B cell (primary cell): ENCODE measurements around the gene TMSB15C. TPM values are rescaled to one million over a fixed set of nuclear protein-coding genes. Genes with fewer than 3 reads are reported as not detected.
"Not testable (repeated sequence)": the region's sequence is repeated elsewhere in the genome, so short reads cannot be mapped to it uniquely, and the experiment has no call there.

Experiments used
- ATAC-seq: fragments of 200-7000 bp; cut with Tn5 transposase; one replicate; pipeline ENCODE4 v1.10.0; 2021; ENCODE audit warnings: low read depth, mild to moderate bottlenecking, moderate number of reproducible peaks, moderate library complexity
- CTCF ChIA-PET: fragments of 350-600 bp; sonication (Branson Sonifier 250); formaldehyde crosslinking; loops from one replicate; lab custom pipeline; 2021; ENCODE audit warnings: antibody characterized with exemption, inconsistent platforms; lab: Charles Lee
- POLR2A ChIA-PET: fragments of 350-600 bp; sonication (Branson Sonifier 250); formaldehyde crosslinking; loops from one replicate; lab custom pipeline; 2021; ENCODE audit warnings: antibody characterized with exemption; lab: Charles Lee
- DNase-seq: peaks from one replicate; pipeline ENCODE4 v3.0.0; 2013
- H2AFZ ChIP-seq: 2 replicates; pipeline ENCODE4 v1.6.1; 2012; ENCODE audit warnings: mild to moderate bottlenecking, low read depth, low read length; ENCODE audit not compliant: insufficient read depth, poor library complexity, severe bottlenecking
- H3K27ac ChIP-seq, 2 donors: 1 replicate in 1 of 2; 2 replicates in 1 of 2; pipeline ENCODE4 v1.5.1; 2012 to 2013; ENCODE audit warnings: low read length in 2 of 2, mild to moderate bottlenecking in 2 of 2, moderate library complexity in 1 of 2
- H3K27me3 ChIP-seq, 4 experiments: fragments of 200-600 bp in 1 of 4; sonication (generic) in 1 of 4; replicated peaks in 1 of 4; 1 replicate in 2 of 4; 2 replicates in 2 of 4; pipeline versions ENCODE4 v1.6.1 to v1.7.0; 2013 to 2016; ENCODE audit warnings: low read length in 3 of 4, mild to moderate bottlenecking in 2 of 4, mixed read lengths in 1 of 4, moderate library complexity in 1 of 4; ENCODE audit not compliant: insufficient read depth in 4 of 4, control insufficient read depth in 3 of 4; ENCODE audit errors: control extremely low read depth in 1 of 4
- H3K36me3 ChIP-seq, 2 experiments: replicated peaks in 1 of 2; 1 replicate in 1 of 2; 2 replicates in 1 of 2; pipeline versions ENCODE4 v1.6.1 to v1.7.1; 2013; ENCODE audit warnings: low read length in 1 of 2; ENCODE audit not compliant: insufficient read depth in 2 of 2, control insufficient read depth in 1 of 2; ENCODE audit errors: control extremely low read depth in 1 of 2, extremely low read depth in 1 of 2
- H3K4me1 ChIP-seq, 2 donors: fragments of 200-600 bp in 1 of 2; sonication (generic) in 1 of 2; 1 replicate in 1 of 2; 2 replicates in 1 of 2; pipeline versions ENCODE4 v1.5.1 to v1.6.1; 2013 to 2017; ENCODE audit warnings: low read length in 2 of 2; ENCODE audit not compliant: control insufficient read depth in 2 of 2, insufficient read depth in 2 of 2
- H3K4me2 ChIP-seq: replicated peaks from 2 replicates; pipeline ENCODE3; 2012; ENCODE audit warnings: mild to moderate bottlenecking, low read depth, low read length; ENCODE audit not compliant: poor library complexity, severe bottlenecking
- H3K4me3 ChIP-seq, 5 experiments: fragments of 200-600 bp in 1 of 5; sonication (generic) in 1 of 5; 1 replicate in 3 of 5; 2 replicates in 2 of 5; pipeline versions ENCODE4 v1.5.1 to v1.7.0; 2011 to 2016; ENCODE audit warnings: low read length in 4 of 5, mild to moderate bottlenecking in 4 of 5, low read depth in 2 of 5, control low read depth in 1 of 5, moderate library complexity in 1 of 5; ENCODE audit not compliant: insufficient read depth in 1 of 5; ENCODE audit errors: control extremely low read depth in 1 of 5, extremely low read depth in 1 of 5
- H3K79me2 ChIP-seq: fragments of 200-600 bp; sonication (generic); one replicate; pipeline ENCODE4 v1.6.0; 2016; ENCODE audit warnings: low read length; ENCODE audit not compliant: control insufficient read depth, insufficient read depth
- H3K9ac ChIP-seq: fragments of 200-600 bp; sonication (generic); 2 replicates; pipeline ENCODE4 v1.6.1; 2017; ENCODE audit warnings: mild to moderate bottlenecking, low read length, moderate library complexity
- H3K9me3 ChIP-seq, 3 donors: one replicate each; pipeline versions ENCODE4 v1.6.1 to v1.7.1; 2013; ENCODE audit warnings: low read length in 2 of 3; ENCODE audit not compliant: control insufficient read depth in 2 of 3, insufficient read depth in 1 of 3; ENCODE audit errors: control extremely low read depth in 1 of 3
- H4K20me1 ChIP-seq: 2 replicates; pipeline ENCODE4 v1.6.0; 2012; ENCODE audit warnings: mild to moderate bottlenecking, low read length; ENCODE audit not compliant: insufficient read depth, control insufficient read depth, poor library complexity, severe bottlenecking
- H3K27ac Mint-ChIP-seq: one replicate; pipeline ENCODE4 v1.8.0; 2021; ENCODE audit warnings: mixed read lengths
- H3K27me3 Mint-ChIP-seq: one replicate; pipeline ENCODE4 v1.8.0; 2021; ENCODE audit warnings: mixed read lengths
- H3K4me1 Mint-ChIP-seq: one replicate; pipeline ENCODE4 v1.8.0; 2021; ENCODE audit warnings: mixed read lengths
- H3K4me3 Mint-ChIP-seq: one replicate; pipeline ENCODE4 v1.8.0; 2021; ENCODE audit warnings: mixed read lengths
- H3K9me3 Mint-ChIP-seq: one replicate; pipeline ENCODE4 v1.8.0; 2022; ENCODE audit warnings: mixed read lengths; ENCODE audit not compliant: insufficient read depth
- CTCF ChIP-seq: fragments of 200-600 bp; IDR thresholded peaks from one replicate; pipeline ENCODE4 v1.8.0; 2022; ENCODE audit warnings: antibody characterized with exemption, mild to moderate bottlenecking
- EZH2 ChIP-seq: IDR thresholded peaks from 2 replicates; pipeline ENCODE4 v1.6.1; 2012; ENCODE audit warnings: borderline replicate concordance, low read depth, mild to moderate bottlenecking, moderate library complexity, low read length; ENCODE audit not compliant: insufficient read depth, poor library complexity, severe bottlenecking
- WGBS: methylation state at CpG from one replicate; pipeline ENCODE4 v1.1.5; 2013; ENCODE audit warnings: missing lambda C conversion rate; ENCODE audit not compliant: insufficient coverage; 5-methylcytosine and 5-hydroxymethylcytosine counted together
- intact Hi-C: fragments of 100-400 bp; cut with micrococcal nuclease; formaldehyde crosslinking; loops from one replicate; pipeline ENCODE4 v1.10.0; 2022
- polyA plus RNA-seq: library from polyadenylated mRNA; depleted of rRNA; stranded (reverse); fragments of >200 nt; gene quantifications from 2 replicates; pipeline ENCODE4 v1.2.3, GENCODE V29; 2012
- total RNA-seq, 2 donors: library from RNA; stranded (reverse); fragments of 120-200 nt in 1 of 2; gene quantifications; 1 replicate in 1 of 2; 2 replicates in 1 of 2; pipeline versions ENCODE4 v1.2.3 to v1.2.4, GENCODE V29; 2013 to 2022

Gene TMSB15C
- total and polyA plus RNA-seq, 2 donors (not counting 1 experiment from before 2014, with no cell fraction given) = 1.1 to 4.5 TPM

GRCh38 chrX:104084063-104084462 is 8.0 kb upstream of the TMSB15C start:
- H2AFZ ChIP-seq = no peak overlapping the region
- no peaks in the 10 kb centered on the region for H3K27me3 ChIP-seq
- Mint-ChIP-seq H3K4me3 (no peak overlapping the region), H3K4me1 (no peaks in the 10 kb centered on the region), H3K27ac (no peak overlapping the region), H3K9me3 (no peaks in the 10 kb centered on the region), H3K27me3 (no peaks in the 10 kb centered on the region)
- no peak overlapping the region for H3K9ac ChIP-seq
- no peak overlapping the region for H3K27ac ChIP-seq
- intact Hi-C loops = no loop called here
- H3K9me3 ChIP-seq = no peaks in the 10 kb centered on the region
- no peak for DNase-seq
- ChIA-PET POLR2A (no interaction called here), CTCF (no interaction called here)
- no peak for ATAC-seq
- H4K20me1 ChIP-seq = no peaks in the 10 kb centered on the region
- WGBS = 100% methylated on average over 4 of the region's 4 CpGs
- no peaks in the 10 kb centered on the region for H3K79me2 ChIP-seq
- H3K36me3 ChIP-seq = no peaks in the 10 kb centered on the region
- H3K4me1 ChIP-seq = no peaks in the 10 kb centered on the region
- H3K4me2 ChIP-seq = no peak overlapping the region
- H3K4me3 ChIP-seq = no peak overlapping the region
- TF ChIP-seq CTCF (no peak), EZH2 (no peak)

GRCh38 chrX:104077854-104078253 is 1.8 kb upstream of the TMSB15C start:
- H3K27me3 ChIP-seq, H3K79me2 ChIP-seq, intact Hi-C loops, H3K4me3 ChIP-seq, H3K27ac ChIP-seq, POLR2A ChIA-PET, ATAC-seq, CTCF ChIA-PET, H3K9me3 ChIP-seq, H3K4me1 Mint-ChIP-seq, H3K4me1 ChIP-seq, H3K27ac Mint-ChIP-seq, H3K9ac ChIP-seq, DNase-seq, H3K4me3 Mint-ChIP-seq, H4K20me1 ChIP-seq, H2AFZ ChIP-seq, H3K4me2 ChIP-seq, H3K27me3 Mint-ChIP-seq, H3K36me3 ChIP-seq, H3K9me3 Mint-ChIP-seq: not testable (repeated sequence)
- WGBS = no CpG with 5 or more reads among the region's 6 CpGs

- ATAC-seq, H3K4me3 Mint-ChIP-seq, H3K9ac ChIP-seq, H3K27me3 Mint-ChIP-seq, intact Hi-C loops, H3K4me1 Mint-ChIP-seq, H3K4me1 ChIP-seq, H3K27ac ChIP-seq, H3K79me2 ChIP-seq, H3K27ac Mint-ChIP-seq, H2AFZ ChIP-seq, H3K4me2 ChIP-seq, POLR2A ChIA-PET, H3K27me3 ChIP-seq, H3K4me3 ChIP-seq, DNase-seq, H3K36me3 ChIP-seq, H4K20me1 ChIP-seq, CTCF ChIA-PET, H3K9me3 Mint-ChIP-seq, H3K9me3 ChIP-seq: not testable (repeated sequence)
- no CpG with 5 or more reads among the region's 18 CpGs for WGBS
Observed at GRCh38 chrX:104062636-104063035, 13.4 kb downstream of the TMSB15C start.
